Myometrial cell (primary cell): Measurements from ENCODE around the gene TRIP4. TPM values are rescaled to one million over a fixed set of nuclear protein-coding genes. Genes with fewer than 3 reads are reported as not detected.

ENCODE experiments used
- total RNA-seq: library from RNA; depleted of rRNA; stranded (reverse); fragments of >200 nt; gene quantifications from 2 replicates; pipeline ENCODE4 v1.2.3, GENCODE V29; 2015

Gene TRIP4
- total RNA-seq = 5.8 and 8.9 TPM in 2 replicates

DNA sequence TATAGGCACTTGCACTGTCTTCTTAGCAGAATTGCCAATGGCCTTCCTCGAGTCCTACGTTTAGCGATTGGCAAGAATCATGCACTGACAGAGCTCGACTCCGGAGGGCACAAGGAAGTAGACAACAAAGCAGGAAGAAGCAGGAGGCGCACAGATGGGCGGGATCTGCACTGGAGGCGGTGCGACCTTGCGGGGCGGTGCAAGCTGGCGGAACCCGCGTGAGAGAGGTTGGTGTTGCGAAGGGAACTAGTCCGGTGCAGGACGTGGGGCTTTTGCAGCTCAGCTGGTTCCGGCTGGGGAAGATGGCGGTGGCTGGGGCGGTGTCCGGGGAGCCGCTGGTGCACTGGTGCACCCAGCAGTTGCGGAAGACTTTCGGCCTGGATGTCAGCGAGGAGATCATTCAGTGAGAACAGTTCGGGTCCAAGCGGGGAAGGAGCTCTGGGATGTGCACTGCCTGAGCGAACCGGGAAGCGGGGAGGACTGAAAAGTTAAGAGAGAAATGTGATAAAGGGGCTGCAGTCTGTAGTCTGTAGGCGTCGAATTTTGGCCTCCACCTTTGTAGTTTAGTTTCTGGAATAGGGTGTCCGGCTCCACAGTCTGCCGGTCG is at the start of gene TRIP4:
Gene TRIP4 (plus strand): TSS at position 275 of the 607 bp plus-strand sequence. CDS start 28 bp downstream, at position 303.

DNA sequence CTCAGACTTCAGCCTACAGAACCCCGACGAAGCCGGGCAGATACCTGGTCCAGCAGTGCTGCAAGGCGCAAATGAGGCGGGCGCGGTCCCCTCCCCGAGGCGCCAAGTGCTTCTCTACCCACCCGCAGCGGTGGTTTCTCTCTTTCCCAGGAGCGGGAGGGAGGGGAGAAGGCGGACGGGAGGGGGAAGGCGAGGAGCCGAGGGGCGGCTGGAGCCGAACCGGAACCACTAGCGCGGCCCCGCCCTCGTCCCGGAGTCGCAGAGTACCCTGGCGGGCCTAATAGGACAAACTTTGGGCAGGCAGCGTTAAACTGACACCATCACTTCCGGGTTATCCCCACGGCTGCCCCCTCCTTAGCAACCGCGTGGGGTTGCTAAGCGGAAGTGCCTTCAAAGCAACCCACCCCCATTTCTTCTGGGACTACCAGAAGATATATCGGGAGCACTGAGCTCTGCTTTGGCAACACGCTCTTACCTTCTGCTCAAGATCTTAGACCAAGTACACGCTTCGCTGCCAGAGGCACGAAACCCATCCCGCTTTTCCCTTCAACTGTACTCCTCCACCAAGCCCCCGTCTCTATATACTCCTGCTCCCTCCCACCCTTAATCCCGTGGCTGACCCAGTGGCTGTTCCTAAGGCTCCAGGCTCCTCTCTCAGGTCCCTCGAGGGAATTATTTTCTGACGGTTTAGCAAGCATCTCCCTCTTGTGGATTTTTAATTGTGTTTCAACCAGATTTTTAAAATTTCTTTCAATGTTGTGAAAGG is 31.5 kb upstream of the TRIP4 start, which contains the start of gene CSNK1G1:
Gene CSNK1G1 (minus strand): TSS at position 230 of the 766 bp plus-strand sequence. CDS start 55,674 bp downstream, outside the sequence.

DNA sequence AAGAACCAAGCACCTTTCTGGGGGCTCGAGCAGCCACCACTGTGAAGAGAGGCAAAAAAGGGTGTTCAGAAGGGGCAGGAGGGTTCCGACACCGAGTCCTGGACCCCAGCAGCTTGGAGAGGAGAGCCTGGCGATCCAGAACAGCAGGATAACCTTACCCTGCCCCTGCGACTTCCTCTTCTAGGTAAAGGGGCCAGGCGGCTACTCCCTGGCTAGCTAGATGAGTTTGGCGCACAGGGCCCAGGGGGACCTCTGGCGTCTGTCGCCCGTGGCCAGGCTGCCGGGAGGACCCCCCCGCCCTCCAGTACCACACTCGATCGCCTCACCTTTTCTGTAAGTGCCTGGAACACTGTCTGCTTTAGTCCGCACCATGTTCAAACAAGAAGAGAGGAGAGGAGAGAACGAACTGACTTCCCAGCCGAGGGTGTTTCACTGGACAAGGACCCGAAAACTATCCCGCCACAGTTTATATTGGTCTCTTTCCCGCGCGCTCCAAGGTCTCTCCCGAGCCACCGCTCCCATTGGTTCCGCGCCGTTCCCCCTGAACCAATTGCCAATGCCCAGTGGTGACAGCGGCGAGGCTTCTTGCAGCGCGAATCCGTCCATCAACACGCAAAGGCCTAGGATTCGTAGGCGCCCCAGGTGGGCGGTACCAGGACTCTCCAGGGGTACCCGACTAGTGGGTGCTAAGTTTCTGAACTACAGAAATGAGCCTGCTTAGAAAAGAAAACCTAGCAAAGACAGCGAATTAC is 6.5 kb upstream of the TRIP4 start, which contains the start of gene PCLAF:
Gene PCLAF (minus strand): TSS at position 442 of the 752 bp plus-strand sequence. CDS start 70 bp downstream, at position 372.

DNA sequence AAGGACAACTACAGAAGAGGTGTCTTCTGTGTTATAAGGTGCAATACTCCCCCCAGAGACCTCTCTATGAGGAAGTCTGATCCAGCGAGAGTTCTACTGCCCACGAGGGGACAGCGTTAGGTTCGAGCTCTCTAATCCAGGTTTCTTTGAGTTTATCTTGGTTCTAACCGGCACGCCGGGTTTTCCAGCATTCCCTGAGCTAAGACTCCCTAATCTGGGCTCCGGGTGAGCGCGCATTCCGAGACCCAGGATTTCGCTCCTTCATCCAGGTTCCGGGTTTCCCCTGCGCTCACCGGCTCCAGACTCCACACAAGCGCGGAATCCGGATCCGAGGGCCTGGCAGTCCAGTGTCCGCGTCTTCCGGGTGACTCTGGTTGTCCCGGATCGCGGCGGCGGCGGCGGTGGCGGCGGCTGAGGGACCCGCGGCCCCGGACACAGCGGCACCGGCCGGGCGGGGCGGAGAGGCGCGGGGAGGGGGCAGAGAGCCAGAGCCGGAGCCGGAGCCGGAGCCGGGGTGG is 72.6 kb downstream of the TRIP4 start, which contains the start of gene ZNF609:
Gene ZNF609 (plus strand): TSS at position 373 of the 518 bp plus-strand sequence. CDS start 38,842 bp downstream, outside the sequence.

Other genes with a start within 250 kb of the TRIP4 start
- gene SNX22, start 236.1 kb upstream of the TRIP4 start, total RNA-seq = 0.18 TPM in 1 of 2 replicates, not detected in the other
- 1,028 and 1,120 TPM in 2 replicates for gene PPIB, start 224.8 kb upstream of the TRIP4 start, total RNA-seq
- gene CSNK1G1, start 31.7 kb upstream of the TRIP4 start, total RNA-seq = 8.6 and 13.5 TPM in 2 replicates
- 62.9 and 71.2 TPM in 2 replicates for gene PCLAF, start 6.4 kb upstream of the TRIP4 start, total RNA-seq
- 10.1 and 11.5 TPM in 2 replicates for gene ZNF609, start 72.7 kb downstream of the TRIP4 start, total RNA-seq